SJSA1 (cell line): ENCODE data around the gene SLC17A7. TPM values are rescaled to one million over a fixed set of nuclear protein-coding genes. Genes with fewer than 3 reads are reported as not detected.
"Not testable (repeated sequence)": the region's sequence is repeated elsewhere in the genome, so short reads cannot be mapped to it uniquely, and the experiment has no call there.

Source experiments
- DNase-seq, 2 experiments: peaks; one replicate each; pipeline ENCODE4 v3.0.0-alpha.2; 2015 to 2020; ENCODE audit warnings: low spot score in 2 of 2, low read depth in 1 of 2
- H3K27ac ChIP-seq: fragments of 250-450 bp; sonication (Bioruptor Pico); 2 replicates; pipeline ENCODE4 v1.5.1; 2020; ENCODE audit warnings: mild to moderate bottlenecking, moderate library complexity
- H3K27me3 ChIP-seq: fragments of 250-450 bp; sonication (Bioruptor Pico); replicated peaks from 2 replicates; pipeline ENCODE4 v1.5.1; 2020; ENCODE audit warnings: mild to moderate bottlenecking, moderate library complexity
- H3K36me3 ChIP-seq: fragments of 250-450 bp; sonication (Bioruptor Pico); 2 replicates; pipeline ENCODE4 v1.5.1; 2020; ENCODE audit warnings: mild to moderate bottlenecking
- H3K4me1 ChIP-seq: fragments of 250-450 bp; sonication (Bioruptor Pico); replicated peaks from 2 replicates; pipeline ENCODE4 v1.6.1; 2021; ENCODE audit warnings: mild to moderate bottlenecking
- H3K4me3 ChIP-seq: fragments of 250-450 bp; sonication (Bioruptor Pico); 2 replicates; pipeline ENCODE4 v1.5.1; 2020; ENCODE audit warnings: mild to moderate bottlenecking
- H3K9me3 ChIP-seq: fragments of 250-450 bp; sonication (Bioruptor Pico); replicated peaks from 2 replicates; pipeline ENCODE4 v1.5.1; 2020; ENCODE audit warnings: mild to moderate bottlenecking
- total RNA-seq: library from RNA; depleted of rRNA; stranded (reverse); fragments of >200 nt; shearing (Covaris generic); gene quantifications from 2 replicates; pipeline ENCODE4 v1.2.3, GENCODE V29; 2014

The SLC17A7 gene
- total RNA-seq, 1 experiment from 2014 or later = not detected

- Histone ChIP-seq H3K4me1 (no peaks in the 10 kb centered on the region), H3K27ac (no peak overlapping the region), H3K4me3 (no peak overlapping the region), H3K36me3 (peaks cover 23% of the 10 kb centered on the region), H3K27me3 (no peaks in the 10 kb centered on the region), H3K9me3 (no peaks in the 10 kb centered on the region)
- DNase-seq = no peak
These were observed 21.2 kb upstream of the SLC17A7 start for GRCh38 chr19:49462492-49462891.

DNA sequence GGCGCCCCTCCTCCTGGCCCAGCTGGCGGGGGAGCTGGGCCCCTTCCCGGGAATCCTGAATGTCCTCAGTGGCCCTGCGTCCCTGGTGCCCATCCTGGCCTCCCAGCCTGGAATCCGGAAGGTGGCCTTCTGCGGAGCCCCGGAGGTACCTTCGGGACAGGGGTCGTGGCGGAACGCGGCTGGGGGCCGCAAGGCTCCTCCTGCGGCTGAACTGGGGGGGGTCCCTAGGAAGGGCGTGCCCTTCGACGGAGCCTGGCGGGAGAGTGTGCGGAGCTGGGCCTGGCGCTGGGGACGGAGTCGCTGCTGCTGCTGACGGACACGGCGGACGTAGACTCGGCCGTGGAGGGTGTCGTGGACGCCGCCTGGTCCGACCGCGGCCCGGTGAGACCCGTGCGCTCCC, 20.3 kb upstream of the SLC17A7 start:
- no peaks in the 10 kb centered on the region for H3K27me3 ChIP-seq
- peaks cover under 1% of the 10 kb centered on the region; the same call in 1 of the 2 replicates for H3K4me1 ChIP-seq
- peaks cover 23% of the 10 kb centered on the region for H3K36me3 ChIP-seq
- no peak for DNase-seq
- no peak overlapping the region for H3K4me3 ChIP-seq
- H3K27ac ChIP-seq = no peak overlapping the region
- no peaks in the 10 kb centered on the region for H3K9me3 ChIP-seq

GRCh38 chr19:49461130-49461529, 19.8 kb upstream of the SLC17A7 start:
- H3K4me1 ChIP-seq, H3K27me3 ChIP-seq, DNase-seq, H3K9me3 ChIP-seq, H3K27ac ChIP-seq, H3K4me3 ChIP-seq: not testable (repeated sequence)
- peaks cover 23% of the 10 kb centered on the region for H3K36me3 ChIP-seq

GRCh38 chr19:49459388-49459787, 18.1 kb upstream of the SLC17A7 start:
- Histone ChIP-seq H3K27ac (no peak overlapping the region), H3K27me3 (no peaks in the 10 kb centered on the region), H3K4me3 (no peak overlapping the region), H3K9me3 (no peaks in the 10 kb centered on the region), H3K36me3 (peaks cover 12% of the 10 kb centered on the region), H3K4me1 (peaks cover 17% of the 10 kb centered on the region)
- DNase-seq = no peak

- no peaks in the 10 kb centered on the region for H3K9me3 ChIP-seq
- peaks cover 22% of the 10 kb centered on the region for H3K4me1 ChIP-seq
- no peak for DNase-seq
- H3K27me3 ChIP-seq = no peaks in the 10 kb centered on the region
- H3K4me3 ChIP-seq = no peak overlapping the region
- no peak overlapping the region for H3K27ac ChIP-seq
- H3K36me3 ChIP-seq = peaks cover 5% of the 10 kb centered on the region
These were observed 17.2 kb upstream of the SLC17A7 start for GRCh38 chr19:49458567-49458903.

DNA sequence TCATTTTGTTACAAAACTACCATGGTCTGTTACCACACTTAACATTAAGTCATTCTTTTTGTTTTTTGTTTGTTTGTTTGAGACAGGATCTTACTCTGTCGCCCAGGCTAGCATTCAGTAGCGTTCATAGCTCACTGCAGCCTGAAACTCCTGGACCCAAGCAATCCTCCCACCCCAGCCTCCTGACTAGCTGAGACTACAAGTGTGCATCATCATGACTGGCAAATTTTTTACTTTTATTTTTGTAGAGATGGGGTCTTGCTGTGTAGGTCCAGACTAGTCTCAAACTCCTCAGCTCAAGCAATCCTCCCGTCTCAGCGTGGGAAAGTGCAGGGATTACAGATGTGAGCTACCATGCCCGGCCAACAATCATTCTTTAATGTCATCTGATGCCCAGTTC, 15.0 kb upstream of the SLC17A7 start:
- Histone ChIP-seq H3K27me3 (no peaks in the 10 kb centered on the region), H3K36me3 (peaks cover 5% of the 10 kb centered on the region), H3K4me3 (no peak overlapping the region), H3K4me1 (peaks cover 25% of the 10 kb centered on the region), H3K27ac (peak overlapping the region; percentile 80), H3K9me3 (no peaks in the 10 kb centered on the region)
- DNase-seq = peak in 1 of 2 experiments; percentile 31

GRCh38 chr19:49455773-49456172, 14.4 kb upstream of the SLC17A7 start:
- Histone ChIP-seq H3K9me3 (no peaks in the 10 kb centered on the region), H3K27ac (peak overlapping the region; percentile 80), H3K36me3 (peaks cover 5% of the 10 kb centered on the region), H3K27me3 (no peaks in the 10 kb centered on the region), H3K4me3 (no peak overlapping the region), H3K4me1 (peaks cover 25% of the 10 kb centered on the region)
- peak in 1 of 2 experiments; percentile 58 for DNase-seq

- Histone ChIP-seq H3K4me1 (peaks cover 25% of the 10 kb centered on the region), H3K9me3 (no peaks in the 10 kb centered on the region), H3K27me3 (no peaks in the 10 kb centered on the region), H3K27ac (peak overlapping the region; percentile 88), H3K4me3 (peak overlapping the region; percentile 55), H3K36me3 (peaks cover 8% of the 10 kb centered on the region; the same call in 1 of the 2 replicates)
- DNase-seq = no peak
These were observed 12.5 kb upstream of the SLC17A7 start for GRCh38 chr19:49453757-49454240.

- no peaks in the 10 kb centered on the region for H3K27me3 ChIP-seq
- H3K27ac ChIP-seq = peak within 1 kb of the TSS; percentile 88
- peak; percentile 98 to 99 for DNase-seq
- H3K36me3 ChIP-seq = peaks cover 11% of the 10 kb centered on the region
- no peaks in the 10 kb centered on the region for H3K9me3 ChIP-seq
- peak within 1 kb of the TSS; percentile 55 for H3K4me3 ChIP-seq
- peaks cover 25% of the 10 kb centered on the region for H3K4me1 ChIP-seq
These were observed 11.9 kb upstream of the SLC17A7 start, which contains the start of gene ALDH16A1 for GRCh38 chr19:49453013-49453756. ALDH16A1 (plus strand) TSS chr19:49453225; CDS start chr19:49453332, 107 bp downstream.

GRCh38 chr19:49451430-49452181, 10.3 kb upstream of the SLC17A7 start, which contains the start of gene PIH1D1:
PIH1D1 (minus strand) TSS chr19:49451814; CDS start chr19:49451574, 240 bp downstream.
- Histone ChIP-seq H3K36me3 (peaks cover 26% of the 10 kb centered on the region), H3K4me1 (peaks cover 25% of the 10 kb centered on the region), H3K4me3 (peak within 1 kb of the TSS; percentile 55), H3K27ac (peak within 1 kb of the TSS; percentile 88), H3K27me3 (no peaks in the 10 kb centered on the region), H3K9me3 (no peaks in the 10 kb centered on the region)
- DNase-seq = peak; percentile 94 to 99

- peaks cover 13% of the 10 kb centered on the region for H3K4me1 ChIP-seq
- DNase-seq = no peak
- no peak overlapping the region for H3K4me3 ChIP-seq
- no peaks in the 10 kb centered on the region for H3K27me3 ChIP-seq
- H3K27ac ChIP-seq = no peak overlapping the region
- peaks cover 28% of the 10 kb centered on the region for H3K36me3 ChIP-seq
- H3K9me3 ChIP-seq = no peaks in the 10 kb centered on the region
These were observed 9.1 kb upstream of the SLC17A7 start for GRCh38 chr19:49450405-49450804.

GRCh38 chr19:49448432-49448786, 7.1 kb upstream of the SLC17A7 start:
- Histone ChIP-seq H3K4me1 (peaks cover 7% of the 10 kb centered on the region), H3K36me3 (peaks cover 28% of the 10 kb centered on the region), H3K9me3 (no peaks in the 10 kb centered on the region), H3K27me3 (no peaks in the 10 kb centered on the region), H3K4me3 (no peak overlapping the region), H3K27ac (no peak overlapping the region)
- DNase-seq = no peak

GRCh38 chr19:49447485-49448431, 6.4 kb upstream of the SLC17A7 start:
- no peak overlapping the region for H3K4me3 ChIP-seq
- H3K4me1 ChIP-seq = peaks cover 10% of the 10 kb centered on the region
- peaks cover 28% of the 10 kb centered on the region for H3K36me3 ChIP-seq
- peak in 1 of 2 experiments; percentile 69 for DNase-seq
- H3K27me3 ChIP-seq = no peaks in the 10 kb centered on the region
- no peaks in the 10 kb centered on the region for H3K9me3 ChIP-seq
- H3K27ac ChIP-seq = no peak overlapping the region
